Left lobe of liver (tissue), 2 donors: ENCODE data around the gene BSPRY. TPM values are rescaled to one million over a fixed set of nuclear protein-coding genes. Genes with fewer than 3 reads are reported as not detected.
"Not testable (repeated sequence)": the region's sequence is repeated elsewhere in the genome, so short reads cannot be mapped to it uniquely, and the experiment has no call there.

Experiments used
- ATAC-seq: fragments of 200-7000 bp; cut with Tn5 transposase; one replicate; pipeline ENCODE4 v1.9.1; 2020; ENCODE audit warnings: mild to moderate bottlenecking, moderate library complexity
- DNase-seq: peaks from one replicate; pipeline ENCODE4 v3.0.0-alpha.2; 2020; ENCODE audit warnings: low spot score
- total RNA-seq: library from RNA; stranded (reverse); gene quantifications from one replicate; pipeline ENCODE4 v1.2.1, GENCODE V29; 2021
- donor health status: DM: no; HTN: no; CAD: no; lungs with moderate emphysema.
- donor health status: DM: no; HTN: yes; CAD: no.

BSPRY gene
- total RNA-seq, 1 donor from 2014 or later: 0.33 TPM

- no peak for DNase-seq
- peak; percentile 41 for ATAC-seq
Observed at GRCh38 chr9:113390192-113390960, 41.0 kb downstream of the BSPRY start.

- ATAC-seq: no peak
- no peak for DNase-seq
Observed at GRCh38 chr9:113391917-113392316, 42.6 kb downstream of the BSPRY start.

GRCh38 chr9:113393281-113393680 is 43.9 kb downstream of the BSPRY start:
- DNase-seq (no peak), ATAC-seq (no peak)

GRCh38 chr9:113395000-113395861 is 45.9 kb downstream of the BSPRY start:
- DNase-seq (peak; percentile 83), ATAC-seq (peak; percentile 69)

- DNase-seq: no peak
Observed at GRCh38 chr9:113397203-113397631, 47.9 kb downstream of the BSPRY start.

GRCh38 chr9:113398796-113399195 is 49.5 kb downstream of the BSPRY start:
- ATAC-seq (peak; percentile 23), DNase-seq (peak; percentile 55)

More at GRCh38 chr9:113397203-113397631, 47.9 kb downstream of the BSPRY start:
- ATAC-seq: no peak

GRCh38 chr9:113399646-113400200 is 50.4 kb downstream of the BSPRY start:
- peak; percentile 60 for DNase-seq
- ATAC-seq: peak; percentile 29

- ATAC-seq: peak; percentile 92
Observed at GRCh38 chr9:113401027-113401792, 51.9 kb downstream of the BSPRY start, which contains the start of gene ALAD. Gene ALAD, minus strand, starts transcription at chr9:113401284. Its CDS starts 7,725 bp downstream, at chr9:113393559.

GRCh38 chr9:113403646-113404045 is 54.3 kb downstream of the BSPRY start:
- no peak for DNase-seq
- no peak for ATAC-seq

More at GRCh38 chr9:113401027-113401792, 51.9 kb downstream of the BSPRY start, which contains the start of gene ALAD:
- DNase-seq: peak; percentile 100

- not testable (repeated sequence) for DNase-seq, ATAC-seq
Observed at GRCh38 chr9:113406353-113406752, 57.0 kb downstream of the BSPRY start.

GRCh38 chr9:113406873-113407511 is 57.7 kb downstream of the BSPRY start:
- peak; percentile 65 for ATAC-seq
- DNase-seq: peak; percentile 74

GRCh38 chr9:113409481-113409880 is 60.1 kb downstream of the BSPRY start:
- DNase-seq (no peak), ATAC-seq (no peak)

- no peak for ATAC-seq
- no peak for DNase-seq
Observed at GRCh38 chr9:113409883-113410206, 60.5 kb downstream of the BSPRY start.

- peak; percentile 94 for ATAC-seq
- peak; percentile 94 for DNase-seq
Observed at GRCh38 chr9:113410207-113410864, 61.0 kb downstream of the BSPRY start, which contains the start of the genes C9orf43 and POLE3. Gene C9orf43, plus strand, starts transcription at chr9:113410747. Its CDS starts 2,747 bp downstream, at chr9:113413494. Gene POLE3, minus strand, starts transcription at chr9:113410675. Its CDS starts 382 bp downstream, at chr9:113410293.

- DNase-seq (no peak), ATAC-seq (peak; percentile 50)
Observed at GRCh38 chr9:113416149-113416721, 66.9 kb downstream of the BSPRY start.

- no peak for DNase-seq
- no peak for ATAC-seq
Observed at GRCh38 chr9:113417370-113417769, 68.0 kb downstream of the BSPRY start.
